B cell (primary cell): ENCODE data around the gene IRX3. TPM values are rescaled to one million over a fixed set of nuclear protein-coding genes. Genes with fewer than 3 reads are reported as not detected.

Experiments
- ATAC-seq: fragments of 200-7000 bp; cut with Tn5 transposase; one replicate; pipeline ENCODE4 v1.10.0; 2021; ENCODE audit warnings: low read depth, mild to moderate bottlenecking, moderate number of reproducible peaks, moderate library complexity
- CTCF ChIA-PET: fragments of 350-600 bp; sonication (Branson Sonifier 250); formaldehyde crosslinking; loops from one replicate; lab custom pipeline; 2021; ENCODE audit warnings: antibody characterized with exemption, inconsistent platforms; lab: Charles Lee
- POLR2A ChIA-PET: fragments of 350-600 bp; sonication (Branson Sonifier 250); formaldehyde crosslinking; loops from one replicate; lab custom pipeline; 2021; ENCODE audit warnings: antibody characterized with exemption; lab: Charles Lee
- DNase-seq: peaks from one replicate; pipeline ENCODE4 v3.0.0; 2013
- H2AFZ ChIP-seq: 2 replicates; pipeline ENCODE4 v1.6.1; 2012; ENCODE audit warnings: mild to moderate bottlenecking, low read depth, low read length; ENCODE audit not compliant: insufficient read depth, poor library complexity, severe bottlenecking
- H3K27ac ChIP-seq, 2 donors: 1 replicate in 1 of 2; 2 replicates in 1 of 2; pipeline ENCODE4 v1.5.1; 2012 to 2013; ENCODE audit warnings: low read length in 2 of 2, mild to moderate bottlenecking in 2 of 2, moderate library complexity in 1 of 2
- H3K27me3 ChIP-seq, 4 experiments: fragments of 200-600 bp in 1 of 4; sonication (generic) in 1 of 4; replicated peaks in 1 of 4; 1 replicate in 2 of 4; 2 replicates in 2 of 4; pipeline versions ENCODE4 v1.6.1 to v1.7.0; 2013 to 2016; ENCODE audit warnings: low read length in 3 of 4, mild to moderate bottlenecking in 2 of 4, mixed read lengths in 1 of 4, moderate library complexity in 1 of 4; ENCODE audit not compliant: insufficient read depth in 4 of 4, control insufficient read depth in 3 of 4; ENCODE audit errors: control extremely low read depth in 1 of 4
- H3K36me3 ChIP-seq, 2 experiments: replicated peaks in 1 of 2; 1 replicate in 1 of 2; 2 replicates in 1 of 2; pipeline versions ENCODE4 v1.6.1 to v1.7.1; 2013; ENCODE audit warnings: low read length in 1 of 2; ENCODE audit not compliant: insufficient read depth in 2 of 2, control insufficient read depth in 1 of 2; ENCODE audit errors: control extremely low read depth in 1 of 2, extremely low read depth in 1 of 2
- H3K4me1 ChIP-seq, 2 donors: fragments of 200-600 bp in 1 of 2; sonication (generic) in 1 of 2; 1 replicate in 1 of 2; 2 replicates in 1 of 2; pipeline versions ENCODE4 v1.5.1 to v1.6.1; 2013 to 2017; ENCODE audit warnings: low read length in 2 of 2; ENCODE audit not compliant: control insufficient read depth in 2 of 2, insufficient read depth in 2 of 2
- H3K4me2 ChIP-seq: replicated peaks from 2 replicates; pipeline ENCODE3; 2012; ENCODE audit warnings: mild to moderate bottlenecking, low read depth, low read length; ENCODE audit not compliant: poor library complexity, severe bottlenecking
- H3K4me3 ChIP-seq, 5 experiments: fragments of 200-600 bp in 1 of 5; sonication (generic) in 1 of 5; 1 replicate in 3 of 5; 2 replicates in 2 of 5; pipeline versions ENCODE4 v1.5.1 to v1.7.0; 2011 to 2016; ENCODE audit warnings: low read length in 4 of 5, mild to moderate bottlenecking in 4 of 5, low read depth in 2 of 5, control low read depth in 1 of 5, moderate library complexity in 1 of 5; ENCODE audit not compliant: insufficient read depth in 1 of 5; ENCODE audit errors: control extremely low read depth in 1 of 5, extremely low read depth in 1 of 5
- H3K79me2 ChIP-seq: fragments of 200-600 bp; sonication (generic); one replicate; pipeline ENCODE4 v1.6.0; 2016; ENCODE audit warnings: low read length; ENCODE audit not compliant: control insufficient read depth, insufficient read depth
- H3K9ac ChIP-seq: fragments of 200-600 bp; sonication (generic); 2 replicates; pipeline ENCODE4 v1.6.1; 2017; ENCODE audit warnings: mild to moderate bottlenecking, low read length, moderate library complexity
- H3K9me3 ChIP-seq, 3 donors: one replicate each; pipeline versions ENCODE4 v1.6.1 to v1.7.1; 2013; ENCODE audit warnings: low read length in 2 of 3; ENCODE audit not compliant: control insufficient read depth in 2 of 3, insufficient read depth in 1 of 3; ENCODE audit errors: control extremely low read depth in 1 of 3
- H4K20me1 ChIP-seq: 2 replicates; pipeline ENCODE4 v1.6.0; 2012; ENCODE audit warnings: mild to moderate bottlenecking, low read length; ENCODE audit not compliant: insufficient read depth, control insufficient read depth, poor library complexity, severe bottlenecking
- H3K27ac Mint-ChIP-seq: one replicate; pipeline ENCODE4 v1.8.0; 2021; ENCODE audit warnings: mixed read lengths
- H3K27me3 Mint-ChIP-seq: one replicate; pipeline ENCODE4 v1.8.0; 2021; ENCODE audit warnings: mixed read lengths
- H3K4me1 Mint-ChIP-seq: one replicate; pipeline ENCODE4 v1.8.0; 2021; ENCODE audit warnings: mixed read lengths
- H3K4me3 Mint-ChIP-seq: one replicate; pipeline ENCODE4 v1.8.0; 2021; ENCODE audit warnings: mixed read lengths
- H3K9me3 Mint-ChIP-seq: one replicate; pipeline ENCODE4 v1.8.0; 2022; ENCODE audit warnings: mixed read lengths; ENCODE audit not compliant: insufficient read depth
- EZH2 ChIP-seq: IDR thresholded peaks from 2 replicates; pipeline ENCODE4 v1.6.1; 2012; ENCODE audit warnings: borderline replicate concordance, low read depth, mild to moderate bottlenecking, moderate library complexity, low read length; ENCODE audit not compliant: insufficient read depth, poor library complexity, severe bottlenecking
- WGBS: methylation state at CpG from one replicate; pipeline ENCODE4 v1.1.5; 2013; ENCODE audit warnings: missing lambda C conversion rate; ENCODE audit not compliant: insufficient coverage; 5-methylcytosine and 5-hydroxymethylcytosine counted together
- intact Hi-C: fragments of 100-400 bp; cut with micrococcal nuclease; formaldehyde crosslinking; loops from one replicate; pipeline ENCODE4 v1.10.0; 2022
- polyA plus RNA-seq: library from polyadenylated mRNA; depleted of rRNA; stranded (reverse); fragments of >200 nt; gene quantifications from 2 replicates; pipeline ENCODE4 v1.2.3, GENCODE V29; 2012
- total RNA-seq, 2 donors: library from RNA; stranded (reverse); fragments of 120-200 nt in 1 of 2; gene quantifications; 1 replicate in 1 of 2; 2 replicates in 1 of 2; pipeline versions ENCODE4 v1.2.3 to v1.2.4, GENCODE V29; 2013 to 2022
- TF ChIP-seq, protein P1 (sequence below): fragments of 200-600 bp; IDR thresholded peaks from one replicate; pipeline ENCODE4 v1.8.0; 2022; ENCODE audit warnings: antibody characterized with exemption, mild to moderate bottlenecking

The IRX3 gene
- total and polyA plus RNA-seq, 2 donors (not counting 1 experiment from before 2014, with no cell fraction given) = not detected

- ATAC-seq = no peak
- Histone ChIP-seq H4K20me1 (no peaks in the 10 kb centered on the region), H3K4me1 (no peaks in the 10 kb centered on the region), H3K79me2 (no peaks in the 10 kb centered on the region), H3K9ac (no peak overlapping the region), H3K4me2 (no peak overlapping the region), H3K27me3 (peaks cover 0 to 2% (median 0%) of the 10 kb centered on the region in 4 experiments), H3K36me3 (no peaks in the 10 kb centered on the region), H3K9me3 (peaks cover 0 to under 1% (median 0%) of the 10 kb centered on the region in 3 donors), H2AFZ (no peak overlapping the region), H3K4me3 (no peak overlapping the region), H3K27ac (no peak overlapping the region)
- 81% methylated on average over 8 of the region's 9 CpGs for WGBS
- no peak overlapping the region for H3K27ac Mint-ChIP-seq
- H3K4me1 Mint-ChIP-seq = no peaks in the 10 kb centered on the region
- DNase-seq = no peak
- intact Hi-C loops = no loop called here
- no peak overlapping the region for H3K4me3 Mint-ChIP-seq
- CTCF ChIA-PET = no interaction called here
- no peaks in the 10 kb centered on the region for H3K27me3 Mint-ChIP-seq
- POLR2A ChIA-PET = no interaction called here
- no peaks in the 10 kb centered on the region for H3K9me3 Mint-ChIP-seq
- TF ChIP-seq, protein P1, sequence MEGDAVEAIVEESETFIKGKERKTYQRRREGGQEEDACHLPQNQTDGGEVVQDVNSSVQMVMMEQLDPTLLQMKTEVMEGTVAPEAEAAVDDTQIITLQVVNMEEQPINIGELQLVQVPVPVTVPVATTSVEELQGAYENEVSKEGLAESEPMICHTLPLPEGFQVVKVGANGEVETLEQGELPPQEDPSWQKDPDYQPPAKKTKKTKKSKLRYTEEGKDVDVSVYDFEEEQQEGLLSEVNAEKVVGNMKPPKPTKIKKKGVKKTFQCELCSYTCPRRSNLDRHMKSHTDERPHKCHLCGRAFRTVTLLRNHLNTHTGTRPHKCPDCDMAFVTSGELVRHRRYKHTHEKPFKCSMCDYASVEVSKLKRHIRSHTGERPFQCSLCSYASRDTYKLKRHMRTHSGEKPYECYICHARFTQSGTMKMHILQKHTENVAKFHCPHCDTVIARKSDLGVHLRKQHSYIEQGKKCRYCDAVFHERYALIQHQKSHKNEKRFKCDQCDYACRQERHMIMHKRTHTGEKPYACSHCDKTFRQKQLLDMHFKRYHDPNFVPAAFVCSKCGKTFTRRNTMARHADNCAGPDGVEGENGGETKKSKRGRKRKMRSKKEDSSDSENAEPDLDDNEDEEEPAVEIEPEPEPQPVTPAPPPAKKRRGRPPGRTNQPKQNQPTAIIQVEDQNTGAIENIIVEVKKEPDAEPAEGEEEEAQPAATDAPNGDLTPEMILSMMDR = no peak
- no peak for TF ChIP-seq EZH2
Measured at GRCh38 chr16:54320697-54321340, 34.2 kb upstream of the IRX3 start.

DNA sequence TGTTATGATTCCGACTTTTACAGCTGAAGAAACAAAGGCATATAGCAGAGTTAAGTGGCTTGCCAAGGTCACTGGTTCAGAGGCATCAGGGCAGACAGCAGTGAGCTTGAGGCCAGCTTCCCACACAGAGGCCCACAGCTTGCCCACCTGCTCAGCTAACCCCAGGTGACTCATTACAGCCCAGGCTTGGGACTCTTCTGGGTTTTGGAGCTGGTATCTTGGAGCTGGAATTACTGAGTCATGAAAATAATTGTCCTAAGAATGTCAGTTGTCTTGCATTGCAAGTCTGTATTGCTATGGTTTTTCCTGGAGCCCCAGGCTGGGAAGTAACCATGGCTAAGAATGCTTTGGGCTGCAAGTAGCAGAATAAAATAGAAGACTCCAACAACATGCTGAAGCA is 32.4 kb upstream of the IRX3 start:
- H3K4me1 Mint-ChIP-seq = no peaks in the 10 kb centered on the region
- H3K9ac ChIP-seq = no peak overlapping the region
- H2AFZ ChIP-seq = no peak overlapping the region
- no peaks in the 10 kb centered on the region for H3K79me2 ChIP-seq
- H3K9me3 ChIP-seq = peaks cover 0 to 3% (median 0%) of the 10 kb centered on the region in 3 donors
- H3K9me3 Mint-ChIP-seq = no peaks in the 10 kb centered on the region
- H3K4me3 ChIP-seq = no peak overlapping the region
- H3K4me3 Mint-ChIP-seq = no peak overlapping the region
- H4K20me1 ChIP-seq = no peaks in the 10 kb centered on the region
- no peak for TF ChIP-seq EZH2
- TF ChIP-seq, protein P1 = no peak
- intact Hi-C loops = no loop called here
- ChIA-PET CTCF (no interaction called here), POLR2A (no interaction called here)
- WGBS = 100% methylated on average over 1 of the region's 1 CpG
- H3K27ac ChIP-seq = no peak overlapping the region
- H3K36me3 ChIP-seq = no peaks in the 10 kb centered on the region
- H3K27me3 Mint-ChIP-seq = no peaks in the 10 kb centered on the region
- ATAC-seq = no peak
- H3K27me3 ChIP-seq = peaks cover 0 to 2% (median 0%) of the 10 kb centered on the region in 4 experiments
- no peak overlapping the region for H3K27ac Mint-ChIP-seq
- no peak overlapping the region for H3K4me2 ChIP-seq
- H3K4me1 ChIP-seq = no peaks in the 10 kb centered on the region
- no peak for DNase-seq
